Smooth muscle cell (in vitro differentiated cells): ENCODE data around the gene IGF2R. TPM values are rescaled to one million over a fixed set of nuclear protein-coding genes. Genes with fewer than 3 reads are reported as not detected.

ENCODE experiments used
- DNase-seq: peaks from one replicate; lab custom pipeline; 2025; ENCODE audit not compliant: unreplicated experiment; lab: John Stamatoyannopoulos, UW
- H2AFZ ChIP-seq: fragments of 200-600 bp; sonication (generic); 2 replicates; pipeline ENCODE4 v1.6.0; 2016; ENCODE audit warnings: antibody characterized with exemption, low read depth, mild to moderate bottlenecking
- H3F3A ChIP-seq: fragments of 200-600 bp; sonication (generic); 2 replicates; pipeline ENCODE4 v1.6.0; 2017; ENCODE audit warnings: antibody characterized with exemption, low read depth
- H3K27ac ChIP-seq: fragments of 200-600 bp; sonication (generic); 2 replicates; pipeline ENCODE4 v1.5.1; 2016; ENCODE audit warnings: low read depth, mild to moderate bottlenecking
- H3K27me3 ChIP-seq: fragments of 200-600 bp; sonication (generic); 2 replicates; pipeline ENCODE4 v1.6.1; 2016; ENCODE audit warnings: low read depth, mild to moderate bottlenecking
- H3K36me3 ChIP-seq: fragments of 200-600 bp; sonication (generic); 2 replicates; pipeline ENCODE4 v1.5.1; 2016; ENCODE audit warnings: low read depth
- H3K4me1 ChIP-seq: fragments of 200-600 bp; sonication (generic); 2 replicates; pipeline ENCODE4 v1.5.1; 2016; ENCODE audit warnings: low read depth
- H3K4me2 ChIP-seq: fragments of 200-600 bp; sonication (generic); 2 replicates; pipeline ENCODE4 v1.6.0; 2016; ENCODE audit warnings: mild to moderate bottlenecking
- H3K4me3 ChIP-seq: fragments of 200-600 bp; sonication (generic); 2 replicates; pipeline ENCODE4 v1.5.1; 2016; ENCODE audit warnings: mild to moderate bottlenecking
- H3K79me2 ChIP-seq: fragments of 200-600 bp; sonication (generic); 2 replicates; pipeline ENCODE4 v1.6.0; 2016; ENCODE audit warnings: low read depth, mild to moderate bottlenecking
- H3K9ac ChIP-seq: fragments of 200-600 bp; sonication (generic); 2 replicates; pipeline ENCODE4 v1.6.0; 2016; ENCODE audit warnings: low read depth
- H3K9me3 ChIP-seq: fragments of 200-600 bp; sonication (generic); replicated peaks from 2 replicates; pipeline ENCODE4 v1.5.1; 2016; ENCODE audit warnings: low read depth
- H4K20me1 ChIP-seq: fragments of 200-600 bp; sonication (generic); 2 replicates; pipeline ENCODE4 v1.6.0; 2016; ENCODE audit warnings: low read depth
- CTCF ChIP-seq: fragments of 200-600 bp; sonication (generic); IDR thresholded peaks from 2 replicates; pipeline ENCODE4 v1.5.1; 2017; ENCODE audit warnings: borderline replicate concordance, mild to moderate bottlenecking, antibody characterized with exemption; ENCODE audit not compliant: insufficient read depth, poor library complexity, severe bottlenecking
- WGBS: methylation state at CpG from one replicate; pipeline ENCODE4 v1.1.7; 2016; ENCODE audit warnings: low lambda C conversion rate; 5-methylcytosine and 5-hydroxymethylcytosine counted together
- polyA plus RNA-seq: library from polyadenylated mRNA; unstranded; fragments of >200 nt; fragmentation: Nextera tagmentation; extraction: Ambion mirVana; gene quantifications from 2 replicates; pipeline ENCODE4 v1.2.1, GENCODE V29; 2016
- total RNA-seq: library from RNA; depleted of rRNA; stranded (reverse); fragments of >200 nt; gene quantifications from 2 replicates; pipeline ENCODE4 v1.2.3, GENCODE V29; 2014

Gene IGF2R
- total and polyA plus RNA-seq, 2 experiments from 2014 or later = 44.7 to 77.4 TPM

- no peak overlapping the region for H3K4me3 ChIP-seq
- no peak overlapping the region for H2AFZ ChIP-seq
- TF ChIP-seq CTCF = no peak
- no peak overlapping the region for H3K9ac ChIP-seq
- WGBS = 83% methylated on average over 2 of the region's 2 CpGs
- DNase-seq = no peak
- no peak overlapping the region for H3K27ac ChIP-seq
- H3K79me2 ChIP-seq = peaks cover 78% of the 10 kb centered on the region
- H3F3A ChIP-seq = no peaks in the 10 kb centered on the region
- peaks cover 97% of the 10 kb centered on the region for H4K20me1 ChIP-seq
- no peaks in the 10 kb centered on the region for H3K27me3 ChIP-seq
- H3K9me3 ChIP-seq = no peaks in the 10 kb centered on the region
- H3K36me3 ChIP-seq = no peaks in the 10 kb centered on the region
- H3K4me1 ChIP-seq = no peaks in the 10 kb centered on the region
- H3K4me2 ChIP-seq = no peak overlapping the region
Observed at GRCh38 chr6:160002882-160003281, 34.0 kb downstream of the IGF2R start.

GRCh38 chr6:160004018-160004417 is 35.1 kb downstream of the IGF2R start:
- no peaks in the 10 kb centered on the region for H3K4me1 ChIP-seq
- WGBS = over 99% methylated on average over 8 of the region's 8 CpGs

GRCh38 chr6:160004419-160005175 is 35.7 kb downstream of the IGF2R start:
- Histone ChIP-seq H3K79me2 (peaks cover 88% of the 10 kb centered on the region), H4K20me1 (peaks cover 98% of the 10 kb centered on the region), H3K9me3 (no peaks in the 10 kb centered on the region), H3F3A (peaks cover 2% of the 10 kb centered on the region), H3K9ac (no peak overlapping the region), H3K4me3 (no peak overlapping the region), H3K27me3 (no peaks in the 10 kb centered on the region), H3K27ac (no peak overlapping the region), H3K4me1 (no peaks in the 10 kb centered on the region), H3K4me2 (no peak overlapping the region), H3K36me3 (no peaks in the 10 kb centered on the region), H2AFZ (no peak overlapping the region)
- WGBS = over 99% methylated on average over 21 of the region's 21 CpGs
- no peak for DNase-seq
- TF ChIP-seq CTCF = no peak

More at GRCh38 chr6:160004018-160004417, 35.1 kb downstream of the IGF2R start:
- no peak for TF ChIP-seq CTCF
- Histone ChIP-seq H3K9me3 (no peaks in the 10 kb centered on the region), H4K20me1 (peaks cover 98% of the 10 kb centered on the region), H2AFZ (no peak overlapping the region), H3K4me3 (no peak overlapping the region), H3K36me3 (no peaks in the 10 kb centered on the region), H3K79me2 (peaks cover 85% of the 10 kb centered on the region), H3F3A (no peaks in the 10 kb centered on the region), H3K27ac (no peak overlapping the region), H3K4me2 (no peak overlapping the region), H3K9ac (no peak overlapping the region), H3K27me3 (no peaks in the 10 kb centered on the region)
- no peak for DNase-seq

GRCh38 chr6:160005211-160005610 is 36.3 kb downstream of the IGF2R start:
- Histone ChIP-seq H3K4me2 (no peak overlapping the region), H3K4me3 (no peak overlapping the region), H4K20me1 (peaks cover 98% of the 10 kb centered on the region), H3K9ac (no peak overlapping the region), H3F3A (peaks cover 4% of the 10 kb centered on the region), H3K36me3 (no peaks in the 10 kb centered on the region), H3K4me1 (no peaks in the 10 kb centered on the region), H3K79me2 (peaks cover 84% of the 10 kb centered on the region), H3K27ac (no peak overlapping the region), H3K27me3 (no peaks in the 10 kb centered on the region), H3K9me3 (no peaks in the 10 kb centered on the region), H2AFZ (no peak overlapping the region)
- DNase-seq = no peak
- no peak for TF ChIP-seq CTCF
- 99% methylated on average over 24 of the region's 31 CpGs for WGBS
